K562 (cell line): ENCODE data around the gene PPOX.

Source experiments
- CTCF ChIP-seq, 3 experiments: IDR thresholded peaks in 2 of 3; conservative IDR thresholded peaks in 1 of 3; 2 replicates each; pipeline ENCODE4 v1.5.1; 2011 to 2012; ENCODE audit warnings: low read length in 3 of 3, mild to moderate bottlenecking in 3 of 3, control low read depth in 2 of 3, improper control_type of control experiment in 1 of 3, inconsistent platforms in 1 of 3, low read depth in 1 of 3, mixed read lengths in 1 of 3, moderate library complexity in 1 of 3; ENCODE audit not compliant: insufficient read depth in 2 of 3
- GABPB1 ChIP-seq: sonication (generic); formaldehyde crosslinking; IDR thresholded peaks from 2 replicates; pipeline ENCODE4 v1.8.0; 2022; ENCODE audit warnings: mild to moderate bottlenecking, missing genetic modification reagents
- POLR2A ChIP-seq: fragments of 450-650 bp; conservative IDR thresholded peaks from 2 replicates; pipeline ENCODE4 v1.6.1; 2016
- SMARCB1 ChIP-seq: IDR thresholded peaks from 2 replicates; pipeline ENCODE4 v1.6.1; 2011; ENCODE audit warnings: improper control_type of control experiment, low read depth; ENCODE audit not compliant: insufficient read length
- ZBTB11 ChIP-seq, 3 experiments: fragments of 200-800 bp in 1 of 3; fragments of 250-450 bp in 1 of 3; fragments of 450-650 bp in 1 of 3; sonication (Bioruptor Pico) in 1 of 3; sonication (Bioruptor generic) in 1 of 3; formaldehyde crosslinking in 1 of 3; IDR thresholded peaks; 2 replicates each; pipeline versions ENCODE4 v1.6.1 to v1.8.0; 2016 to 2022; ENCODE audit warnings: mild to moderate bottlenecking in 2 of 3, missing genetic modification characterization in 2 of 3, missing compliant biosample characterization in 1 of 3, moderate library complexity in 1 of 3

- TF ChIP-seq SMARCB1, result no peak
- TF ChIP-seq GABPB1 (CRISPR knock-in tag), result no peak
- no peak for TF ChIP-seq CTCF (IDR thresholded peaks at IDR 0.05 in 2 of 3, conservative IDR thresholded peaks at IDR 0.05 in 1 of 3; ENCODE audit: insufficient read depth in 2 of 3, low read depth in 1 of 3, low read length in 3 of 3)
- TF ChIP-seq POLR2A, result no peak
- no peak for TF ChIP-seq ZBTB11 (CRISPR knock-in tag; IDR thresholded peaks at IDR 0.05)
Measured at GRCh38 chr1:161190962-161191521, 24.8 kb downstream of the PPOX start.
